Body of pancreas (tissue), 4 donors: ENCODE data around the gene PHF5A. TPM values are rescaled to one million over a fixed set of nuclear protein-coding genes. Genes with fewer than 3 reads are reported as not detected.

Source experiments
- ATAC-seq: fragments of 150-250 bp; one replicate; pipeline ENCODE4 v1.9.1; 2016
- DNase-seq, 4 donors: peaks; one replicate each; pipeline ENCODE4 v3.0.0-alpha.2; 2019
- H3K27ac ChIP-seq, 4 donors: fragments of 200-600 bp; sonication (generic); 1 replicate in 3 of 4; 2 replicates in 1 of 4; pipeline versions ENCODE4 v1.5.1 to v1.6.1; 2016 to 2019; ENCODE audit warnings: mild to moderate bottlenecking in 1 of 4, mixed read lengths in 1 of 4, moderate library complexity in 1 of 4
- H3K27me3 ChIP-seq, 2 donors: fragments of 200-600 bp; sonication (generic); one replicate each; pipeline ENCODE4 v1.6.0; 2016; ENCODE audit warnings: mild to moderate bottlenecking in 1 of 2
- H3K36me3 ChIP-seq, 2 donors: fragments of 200-600 bp; sonication (generic); replicated peaks in 1 of 2; 2 replicates each; pipeline ENCODE4 v1.5.1; 2016; ENCODE audit warnings: low read depth in 2 of 2; ENCODE audit not compliant: insufficient read depth in 1 of 2
- H3K4me1 ChIP-seq: fragments of 200-600 bp; sonication (generic); one replicate; pipeline ENCODE4 v1.6.0; 2016
- H3K4me3 ChIP-seq, 2 donors: fragments of 200-600 bp; sonication (generic); 1 replicate in 1 of 2; 2 replicates in 1 of 2; pipeline ENCODE4 v1.5.1; 2016 to 2019
- H3K9me3 ChIP-seq, 3 donors: fragments of 200-600 bp; sonication (generic); 1 replicate in 2 of 3; 2 replicates in 1 of 3; pipeline ENCODE4 v1.5.1; 2016
- CTCF ChIP-seq, 7 experiments: fragments of 450-650 bp in 4 of 7; fragments of 200-600 bp in 3 of 7; sonication (generic) in 3 of 7; IDR thresholded peaks; one replicate each; pipeline ENCODE4 v1.5.1; 2016 to 2019; ENCODE audit warnings: antibody characterized with exemption in 7 of 7
- POLR2A ChIP-seq, 3 donors: fragments of 450-650 bp; IDR thresholded peaks; one replicate each; pipeline ENCODE4 v1.6.1; 2016; ENCODE audit warnings: antibody characterized with exemption in 3 of 3, mild to moderate bottlenecking in 2 of 3
- WGBS, 2 donors: methylation state at CpG; one replicate each; pipeline ENCODE4 v1.1.5; 2017; 5-methylcytosine and 5-hydroxymethylcytosine counted together
- intact Hi-C: fragments of 100-400 bp; cut with DNase I; formaldehyde crosslinking; loops from one replicate; pipeline ENCODE4 v1.15.1; 2023
- total RNA-seq, 2 donors: library from RNA; depleted of rRNA; stranded (reverse); fragments of >200 nt; gene quantifications; one replicate each; pipeline ENCODE4 v1.1.0, GENCODE V29; 2016

The PHF5A gene
- total RNA-seq, 2 donors from 2014 or later: 15.5 to 19.2 TPM

- H3K9me3 ChIP-seq: no peaks in the 10 kb centered on the region
- TF ChIP-seq CTCF (IDR thresholded peaks at IDR 0.05) (no peak), POLR2A (IDR thresholded peaks at IDR 0.05) (no peak)
- no peak overlapping the region for H3K27ac ChIP-seq
- peaks cover 34% of the 10 kb centered on the region for H3K4me1 ChIP-seq
- ATAC-seq: no peak
- 88 to 92% methylated on average over 2 to 6 of the region's 6 CpGs for WGBS, 2 donors
- H3K27me3 ChIP-seq: no peaks in the 10 kb centered on the region
- no peak for DNase-seq
- H3K36me3 ChIP-seq: peaks cover 11 to 13% of the 10 kb centered on the region in 2 donors
- intact Hi-C loops: no loop called here
- no peak overlapping the region for H3K4me3 ChIP-seq
These were observed 36.8 kb downstream of the PHF5A start for GRCh38 chr22:41431656-41432055.

GRCh38 chr22:41429951-41430332 lies 38.5 kb downstream of the PHF5A start:
- intact Hi-C loops: no loop called here
- H3K9me3 ChIP-seq: no peaks in the 10 kb centered on the region
- TF ChIP-seq POLR2A (IDR thresholded peaks at IDR 0.05) (no peak), CTCF (IDR thresholded peaks at IDR 0.05) (no peak)
- H3K4me1 ChIP-seq: peaks cover 20% of the 10 kb centered on the region
- WGBS, 2 donors: 98 to 100% methylated on average over 8 of the region's 8 CpGs
- H3K36me3 ChIP-seq: peaks cover 0 to 3% of the 10 kb centered on the region in 2 donors
- no peak overlapping the region for H3K4me3 ChIP-seq
- no peak for DNase-seq
- no peak for ATAC-seq
- no peaks in the 10 kb centered on the region for H3K27me3 ChIP-seq
- H3K27ac ChIP-seq: no peak overlapping the region

DNA sequence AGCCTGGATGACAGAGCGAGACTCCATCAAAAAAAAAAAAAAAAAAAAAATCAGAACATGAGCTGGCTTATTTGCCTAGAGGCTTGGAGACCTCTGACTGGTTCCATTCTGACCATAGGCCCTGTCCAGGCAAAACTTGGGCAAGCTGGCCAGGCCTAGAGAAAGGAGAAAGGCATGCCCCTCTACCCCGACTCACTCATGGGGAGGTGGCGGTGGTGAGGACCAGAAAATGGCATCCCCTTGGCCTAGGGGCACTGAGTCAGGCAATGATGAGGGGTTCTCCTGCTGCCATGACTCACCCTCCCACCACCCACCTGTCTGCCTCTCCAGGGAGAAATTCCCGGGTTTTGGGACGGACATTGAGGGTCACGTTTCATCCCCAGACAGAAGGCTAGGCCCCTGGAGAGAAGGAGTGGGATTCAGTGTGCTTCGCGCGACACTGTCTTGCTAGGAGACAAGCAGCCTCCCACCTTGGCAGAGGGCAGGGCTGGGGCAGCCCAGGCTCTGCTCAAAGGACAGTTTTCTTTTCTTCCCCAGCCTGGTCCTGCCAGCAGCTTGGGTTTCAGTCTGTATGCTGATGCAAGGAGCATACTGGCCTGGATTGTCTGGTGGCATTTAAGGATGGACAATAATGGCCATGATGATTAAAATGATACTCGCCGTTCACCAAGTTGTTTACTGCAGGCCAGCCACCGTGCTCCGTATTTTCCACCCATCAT lies 39.1 kb downstream of the PHF5A start:
- TF ChIP-seq CTCF (IDR thresholded peaks at IDR 0.05) (no peak), POLR2A (IDR thresholded peaks at IDR 0.05) (no peak)
- intact Hi-C loops: no loop called here
- no peak overlapping the region for H3K27ac ChIP-seq
- no peak for DNase-seq
- H3K9me3 ChIP-seq: no peaks in the 10 kb centered on the region
- H3K4me3 ChIP-seq: no peak overlapping the region
- peaks cover 16% of the 10 kb centered on the region for H3K4me1 ChIP-seq
- 90 to 95% methylated on average over 10 to 13 of the region's 13 CpGs for WGBS, 2 donors
- no peaks in the 10 kb centered on the region for H3K27me3 ChIP-seq
- H3K36me3 ChIP-seq: peaks cover 3 to 4% of the 10 kb centered on the region in 2 donors
- ATAC-seq: no peak

GRCh38 chr22:41425660-41426365 lies 42.7 kb downstream of the PHF5A start:
- ATAC-seq: no peak

More at GRCh38 chr22:41425660-41426365, 42.7 kb downstream of the PHF5A start:
- no peaks in the 10 kb centered on the region for H3K9me3 ChIP-seq
- no peak for DNase-seq
- intact Hi-C loops: no loop called here
- 79 to 87% methylated on average over 5 to 9 of the region's 9 CpGs for WGBS, 2 donors
- H3K27me3 ChIP-seq: no peaks in the 10 kb centered on the region
- peaks cover 2 to 11% of the 10 kb centered on the region in 2 donors for H3K36me3 ChIP-seq
- H3K4me3 ChIP-seq: no peak overlapping the region
- no peaks in the 10 kb centered on the region for H3K4me1 ChIP-seq
- TF ChIP-seq CTCF (IDR thresholded peaks at IDR 0.05): no peak
- no peak for TF ChIP-seq POLR2A (IDR thresholded peaks at IDR 0.05)
- H3K27ac ChIP-seq: no peak overlapping the region
